ENCODE results near the gene PCDHGB6.
"Not testable (repeated sequence)": the region's sequence is repeated elsewhere in the genome, so short reads cannot be mapped to it uniquely, and the experiment has no call there.

The PCDHGB6 gene

DNA sequence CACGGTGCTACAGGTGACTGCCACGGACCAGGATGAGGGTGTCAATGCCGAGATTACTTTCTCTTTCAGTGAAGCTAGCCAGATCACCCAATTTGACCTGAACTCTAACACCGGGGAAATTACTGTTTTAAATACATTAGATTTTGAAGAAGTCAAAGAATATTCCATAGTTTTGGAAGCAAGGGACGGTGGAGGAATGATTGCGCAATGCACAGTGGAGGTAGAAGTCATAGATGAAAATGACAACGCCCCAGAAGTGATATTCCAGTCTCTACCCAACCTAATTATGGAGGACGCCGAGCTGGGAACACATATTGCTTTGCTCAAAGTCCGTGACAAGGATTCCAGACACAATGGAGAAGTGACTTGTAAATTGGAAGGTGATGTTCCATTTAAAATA lies 19.2 kb upstream of the PCDHGB6 start:
- Histone ChIP-seq H3K36me3 (ENCODE audit: insufficient read depth, low read length) (no peaks in the 10 kb centered on the region), H3K4me3 (no peak overlapping the region), H3K27ac (no peak overlapping the region), H3K9ac (ENCODE audit: insufficient read length) (no peak overlapping the region), H3K9me3 (ENCODE audit: low read depth, low read length) (no peaks in the 10 kb centered on the region)
- no peak for TF ChIP-seq POLR2AphosphoS5 (IDR thresholded peaks at IDR 0.05; ENCODE audit: borderline replicate concordance, low read depth, low read length)
- no peak for TF ChIP-seq FOXP2 (optimal IDR thresholded peaks at IDR 0.05; ENCODE audit: control extremely low read depth, extremely low read length, insufficient read depth)
- no peak for TF ChIP-seq EZH2 (IDR thresholded peaks at IDR 0.05)
- no peak for DNase-seq (ENCODE audit: low read depth, low spot score)

DNA sequence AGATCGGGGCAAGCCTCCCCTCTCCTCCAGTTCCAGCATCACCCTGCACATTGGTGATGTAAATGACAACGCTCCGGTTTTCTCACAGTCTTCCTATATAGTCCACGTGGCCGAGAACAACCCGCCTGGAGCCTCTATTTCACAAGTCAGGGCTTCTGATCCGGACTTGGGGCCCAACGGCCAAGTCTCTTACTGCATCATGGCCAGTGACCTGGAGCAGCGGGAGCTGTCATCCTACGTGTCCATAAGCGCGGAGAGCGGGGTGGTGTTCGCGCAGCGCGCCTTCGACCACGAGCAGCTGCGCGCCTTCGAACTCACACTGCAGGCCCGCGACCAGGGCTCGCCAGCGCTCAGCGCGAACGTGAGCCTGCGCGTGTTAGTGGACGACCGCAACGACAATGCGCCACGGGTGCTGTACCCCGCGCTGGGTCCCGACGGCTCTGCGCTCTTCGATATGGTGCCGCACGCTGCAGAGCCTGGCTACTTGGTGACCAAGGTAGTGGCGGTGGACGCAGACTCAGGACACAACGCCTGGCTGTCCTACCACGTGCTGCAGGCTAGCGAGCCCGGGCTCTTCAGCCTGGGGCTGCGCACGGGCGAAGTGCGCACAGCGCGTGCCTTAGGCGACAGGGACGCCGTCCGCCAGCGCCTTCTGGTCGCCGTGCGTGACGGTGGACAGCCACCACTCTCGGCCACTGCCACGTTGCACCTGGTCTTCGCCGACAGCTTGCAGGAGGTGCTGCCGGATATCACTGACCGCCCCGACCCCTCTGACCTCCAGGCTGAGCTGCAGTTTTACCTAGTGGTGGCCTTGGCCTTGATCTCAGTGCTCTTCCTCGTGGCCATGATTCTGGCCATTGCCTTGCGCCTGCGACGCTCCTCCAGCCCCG lies 18.4 kb upstream of the PCDHGB6 start:
- no peak overlapping the region for H3K9ac ChIP-seq (ENCODE audit: insufficient read length)
- H3K27ac ChIP-seq = no peak overlapping the region
- no peak overlapping the region for H3K4me3 ChIP-seq
- TF ChIP-seq EZH2 (IDR thresholded peaks at IDR 0.05) = no peak
- TF ChIP-seq POLR2AphosphoS5 (IDR thresholded peaks at IDR 0.05; ENCODE audit: borderline replicate concordance, low read depth, low read length) = no peak
- TF ChIP-seq FOXP2 (optimal IDR thresholded peaks at IDR 0.05; ENCODE audit: control extremely low read depth, extremely low read length, insufficient read depth) = no peak
- DNase-seq (ENCODE audit: low read depth, low spot score) = no peak
- H3K36me3 ChIP-seq (ENCODE audit: insufficient read depth, low read length) = no peaks in the 10 kb centered on the region
- no peaks in the 10 kb centered on the region for H3K9me3 ChIP-seq (ENCODE audit: low read depth, low read length)

DNA sequence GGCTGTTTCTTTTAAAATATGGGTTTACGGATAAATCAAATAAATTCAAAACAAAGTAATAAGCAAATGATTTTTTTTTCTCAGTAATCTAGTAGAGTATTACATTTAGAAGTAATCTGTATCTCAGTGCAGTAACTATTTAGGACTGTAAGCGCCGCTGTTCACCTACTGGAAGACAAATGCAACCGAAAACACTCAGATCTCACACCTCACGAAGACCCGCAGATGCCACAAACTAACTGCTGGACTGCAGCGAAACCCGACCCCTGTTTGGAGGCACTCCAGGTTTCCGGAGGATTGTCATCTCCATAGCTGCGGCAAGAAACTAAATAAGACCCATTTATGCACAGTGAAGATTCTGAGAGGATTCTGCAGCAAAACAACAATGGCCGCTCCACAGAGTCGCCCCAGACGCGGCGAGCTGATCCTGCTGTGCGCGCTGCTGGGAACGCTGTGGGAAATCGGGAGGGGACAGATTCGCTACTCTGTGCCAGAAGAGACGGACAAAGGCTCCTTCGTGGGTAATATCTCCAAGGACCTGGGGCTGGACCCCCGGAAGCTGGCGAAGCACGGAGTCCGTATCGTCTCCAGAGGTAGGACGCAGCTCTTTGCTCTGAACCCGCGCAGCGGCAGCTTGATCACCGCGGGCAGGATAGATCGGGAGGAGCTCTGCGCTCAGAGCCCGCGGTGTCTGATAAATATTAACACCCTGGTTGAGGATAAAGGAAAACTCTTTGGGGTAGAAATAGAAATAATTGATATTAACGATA lies 15.2 kb upstream of the PCDHGB6 start, which contains the start of gene PCDHGA8:
Gene PCDHGA8 (plus strand): TSS at position 205 of the 770 bp plus-strand sequence. CDS start 181 bp downstream, at position 386.
- H3K4me3 ChIP-seq = no peak within 1 kb of the TSS
- H3K27ac ChIP-seq = no peak within 1 kb of the TSS
- no peak for DNase-seq (ENCODE audit: low read depth, low spot score)
- H3K36me3 ChIP-seq (ENCODE audit: insufficient read depth, low read length) = no peaks in the 10 kb centered on the region
- no peaks in the 10 kb centered on the region for H3K9me3 ChIP-seq (ENCODE audit: low read depth, low read length)
- TF ChIP-seq FOXP2 (optimal IDR thresholded peaks at IDR 0.05; ENCODE audit: control extremely low read depth, extremely low read length, insufficient read depth) = no peak
- no peak for TF ChIP-seq POLR2AphosphoS5 (IDR thresholded peaks at IDR 0.05; ENCODE audit: borderline replicate concordance, low read depth, low read length)
- no peak for TF ChIP-seq EZH2 (IDR thresholded peaks at IDR 0.05)
- H3K9ac ChIP-seq (ENCODE audit: insufficient read length) = no peak within 1 kb of the TSS

DNA sequence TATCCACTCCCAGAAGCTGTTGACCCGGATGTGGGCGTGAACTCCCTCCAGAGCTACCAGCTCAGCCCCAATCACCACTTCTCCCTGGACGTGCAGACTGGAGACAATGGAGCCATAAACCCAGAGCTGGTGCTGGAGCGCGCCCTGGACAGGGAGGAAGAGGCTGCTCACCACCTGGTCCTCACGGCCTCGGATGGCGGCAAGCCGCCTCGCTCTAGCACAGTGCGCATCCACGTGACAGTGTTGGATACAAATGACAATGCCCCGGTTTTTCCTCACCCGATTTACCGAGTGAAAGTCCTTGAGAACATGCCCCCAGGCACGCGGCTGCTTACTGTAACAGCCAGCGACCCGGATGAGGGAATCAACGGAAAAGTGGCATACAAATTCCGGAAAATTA lies 14.6 kb upstream of the PCDHGB6 start:
- H3K27ac ChIP-seq = no peak overlapping the region
- no peak for DNase-seq (ENCODE audit: low read depth, low spot score)
- H3K36me3 ChIP-seq (ENCODE audit: insufficient read depth, low read length) = no peaks in the 10 kb centered on the region
- no peak overlapping the region for H3K9ac ChIP-seq (ENCODE audit: insufficient read length)
- H3K4me3 ChIP-seq = no peak overlapping the region
- no peaks in the 10 kb centered on the region for H3K9me3 ChIP-seq (ENCODE audit: low read depth, low read length)
- TF ChIP-seq FOXP2 (optimal IDR thresholded peaks at IDR 0.05; ENCODE audit: control extremely low read depth, extremely low read length, insufficient read depth) (no peak), EZH2 (IDR thresholded peaks at IDR 0.05) (no peak), POLR2AphosphoS5 (IDR thresholded peaks at IDR 0.05; ENCODE audit: borderline replicate concordance, low read depth, low read length) (no peak)

DNA sequence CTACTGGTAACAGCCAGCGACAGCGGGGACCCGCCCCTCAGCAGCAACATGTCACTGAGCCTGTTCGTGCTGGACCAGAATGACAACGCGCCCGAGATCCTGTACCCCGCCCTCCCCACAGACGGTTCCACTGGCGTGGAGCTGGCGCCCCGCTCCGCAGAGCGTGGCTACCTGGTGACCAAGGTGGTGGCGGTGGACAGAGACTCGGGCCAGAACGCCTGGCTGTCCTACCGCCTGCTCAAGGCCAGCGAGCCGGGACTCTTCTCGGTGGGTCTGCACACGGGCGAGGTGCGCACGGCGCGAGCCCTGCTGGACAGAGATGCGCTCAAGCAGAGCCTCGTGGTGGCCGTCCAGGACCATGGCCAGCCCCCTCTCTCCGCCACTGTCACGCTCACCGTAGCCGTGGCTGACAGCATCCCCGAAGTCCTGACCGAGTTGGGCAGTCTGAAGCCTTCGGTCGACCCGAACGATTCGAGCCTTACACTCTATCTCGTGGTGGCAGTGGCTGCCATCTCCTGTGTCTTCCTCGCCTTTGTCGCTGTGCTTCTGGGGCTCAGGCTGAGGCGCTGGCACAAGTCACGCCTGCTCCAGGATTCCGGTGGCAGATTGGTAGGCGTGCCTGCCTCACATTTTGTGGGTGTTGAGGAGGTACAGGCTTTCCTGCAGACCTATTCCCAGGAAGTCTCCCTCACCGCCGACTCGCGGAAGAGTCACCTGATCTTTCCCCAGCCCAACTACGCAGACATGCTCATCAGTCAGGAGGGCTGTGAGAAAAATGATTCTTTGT lies 13.2 kb upstream of the PCDHGB6 start:
- DNase-seq (ENCODE audit: low read depth, low spot score); H3K27ac ChIP-seq; H3K4me3 ChIP-seq; H3K9me3 ChIP-seq (ENCODE audit: low read depth, low read length); H3K36me3 ChIP-seq (ENCODE audit: insufficient read depth, low read length); H3K9ac ChIP-seq (ENCODE audit: insufficient read length): not testable (repeated sequence)

DNA sequence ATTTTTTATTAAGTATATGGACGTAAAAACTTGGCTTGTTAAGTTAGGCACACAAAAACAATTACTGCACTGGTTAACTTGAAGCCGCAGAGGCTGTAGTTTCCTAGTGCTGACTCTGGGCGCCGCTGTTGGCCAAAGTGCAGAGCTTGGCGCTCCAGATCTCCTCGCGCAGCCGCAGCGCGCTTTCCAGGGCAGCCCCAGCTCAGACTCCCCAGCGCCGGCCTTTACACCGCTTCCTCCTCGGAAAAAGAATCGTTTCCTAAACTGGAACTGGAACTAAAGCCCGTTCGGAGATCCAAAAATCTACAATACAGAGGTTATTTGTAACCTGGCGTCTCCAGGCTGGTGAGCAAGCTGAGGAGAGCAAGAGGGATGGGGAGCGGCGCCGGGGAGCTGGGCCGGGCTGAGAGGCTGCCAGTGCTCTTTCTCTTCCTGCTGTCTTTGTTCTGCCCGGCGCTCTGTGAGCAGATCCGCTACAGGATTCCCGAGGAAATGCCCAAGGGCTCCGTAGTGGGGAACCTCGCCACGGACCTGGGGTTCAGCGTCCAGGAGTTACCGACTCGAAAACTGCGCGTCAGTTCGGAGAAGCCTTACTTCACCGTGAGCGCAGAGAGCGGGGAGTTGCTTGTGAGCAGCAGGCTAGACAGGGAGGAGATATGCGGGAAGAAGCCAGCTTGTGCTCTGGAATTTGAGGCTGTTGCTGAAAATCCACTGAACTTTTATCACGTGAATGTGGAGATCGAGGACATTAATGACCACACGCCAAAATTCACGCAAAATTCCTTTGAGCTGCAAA lies 9.9 kb upstream of the PCDHGB6 start, which contains the start of gene PCDHGB5:
Gene PCDHGB5 (plus strand): TSS at position 192 of the 796 bp plus-strand sequence. CDS start 181 bp downstream, at position 373.
- not testable (repeated sequence) for DNase-seq (ENCODE audit: low read depth, low spot score); H3K36me3 ChIP-seq (ENCODE audit: insufficient read depth, low read length); H3K27ac ChIP-seq; H3K9ac ChIP-seq (ENCODE audit: insufficient read length); H3K4me3 ChIP-seq; H3K9me3 ChIP-seq (ENCODE audit: low read depth, low read length)

DNA sequence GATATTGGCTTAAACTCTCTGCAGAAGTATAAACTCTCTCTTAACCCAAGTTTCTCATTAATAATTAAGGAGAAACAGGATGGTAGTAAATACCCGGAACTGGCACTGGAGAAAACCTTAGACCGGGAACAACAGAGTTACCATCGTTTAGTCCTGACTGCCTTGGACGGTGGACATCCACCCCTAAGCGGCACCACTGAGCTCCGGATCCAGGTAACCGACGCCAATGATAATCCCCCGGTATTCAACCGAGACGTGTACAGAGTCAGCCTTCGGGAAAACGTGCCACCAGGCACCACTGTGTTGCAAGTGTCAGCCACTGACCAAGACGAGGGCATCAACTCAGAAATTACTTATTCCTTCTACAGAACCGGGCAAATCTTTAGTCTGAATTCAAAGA lies 9.2 kb upstream of the PCDHGB6 start:
- no peak overlapping the region for H3K4me3 ChIP-seq
- no peaks in the 10 kb centered on the region for H3K36me3 ChIP-seq (ENCODE audit: insufficient read depth, low read length)
- no peaks in the 10 kb centered on the region for H3K9me3 ChIP-seq (ENCODE audit: low read depth, low read length)
- no peak overlapping the region for H3K9ac ChIP-seq (ENCODE audit: insufficient read length)
- no peak for DNase-seq (ENCODE audit: low read depth, low spot score)
- H3K27ac ChIP-seq = no peak overlapping the region
- no peak for TF ChIP-seq EZH2 (IDR thresholded peaks at IDR 0.05)
- no peak for TF ChIP-seq POLR2AphosphoS5 (IDR thresholded peaks at IDR 0.05; ENCODE audit: borderline replicate concordance, low read depth, low read length)
- TF ChIP-seq FOXP2 (optimal IDR thresholded peaks at IDR 0.05; ENCODE audit: control extremely low read depth, extremely low read length, insufficient read depth) = no peak
